Non-pigmented ciliary epithelial cell (primary cell): ENCODE results near the gene MINDY4.

Experiments
- DNase-seq: peaks from one replicate; pipeline ENCODE4 v3.0.0-alpha.2; 2010; ENCODE audit warnings: low read depth

MINDY4 gene

GRCh38 chr7:30879139-30880124, 108.2 kb downstream of the MINDY4 start:
- no peak for DNase-seq

- no peak for DNase-seq
Measured at GRCh38 chr7:30880125-30880720, 109.0 kb downstream of the MINDY4 start.

GRCh38 chr7:30880941-30881340, 109.7 kb downstream of the MINDY4 start:
- no peak for DNase-seq

- no peak for DNase-seq
Measured at GRCh38 chr7:30881448-30881847, 110.2 kb downstream of the MINDY4 start.

- no peak for DNase-seq
Measured at GRCh38 chr7:30884881-30885280, 113.7 kb downstream of the MINDY4 start.

GRCh38 chr7:30886608-30887011, 115.4 kb downstream of the MINDY4 start:
- no peak for DNase-seq

- DNase-seq, result no peak
Measured at GRCh38 chr7:30887464-30887872, 116.3 kb downstream of the MINDY4 start.

- peak; percentile 68 for DNase-seq
Measured at GRCh38 chr7:30888747-30889146, 117.5 kb downstream of the MINDY4 start.

GRCh38 chr7:30890226-30890625, 119.0 kb downstream of the MINDY4 start:
- DNase-seq, result no peak

GRCh38 chr7:30893357-30893756, 122.1 kb downstream of the MINDY4 start:
- peak; percentile 17 for DNase-seq

GRCh38 chr7:30894009-30894408, 122.8 kb downstream of the MINDY4 start:
- DNase-seq, result no peak

- DNase-seq, result no peak
Measured at GRCh38 chr7:30894866-30895605, 123.8 kb downstream of the MINDY4 start.

- no peak for DNase-seq
Measured at GRCh38 chr7:30896036-30896435, 124.8 kb downstream of the MINDY4 start.

- no peak for DNase-seq
Measured at GRCh38 chr7:30896783-30897637, 125.8 kb downstream of the MINDY4 start.

GRCh38 chr7:30897770-30898169, 126.6 kb downstream of the MINDY4 start:
- DNase-seq, result no peak

GRCh38 chr7:30898411-30898810, 127.2 kb downstream of the MINDY4 start:
- DNase-seq, result no peak

- no peak for DNase-seq
Measured at GRCh38 chr7:30899066-30899465, 127.8 kb downstream of the MINDY4 start.

- no peak for DNase-seq
Measured at GRCh38 chr7:30899630-30900029, 128.4 kb downstream of the MINDY4 start.

GRCh38 chr7:30900053-30900452, 128.8 kb downstream of the MINDY4 start:
- DNase-seq, result no peak

- no peak for DNase-seq
Measured at GRCh38 chr7:30900803-30901362, 129.7 kb downstream of the MINDY4 start.

- DNase-seq, result no peak
Measured at GRCh38 chr7:30901856-30902255, 130.6 kb downstream of the MINDY4 start.
